Measurements from ENCODE around the gene ITGA2B.

DNA sequence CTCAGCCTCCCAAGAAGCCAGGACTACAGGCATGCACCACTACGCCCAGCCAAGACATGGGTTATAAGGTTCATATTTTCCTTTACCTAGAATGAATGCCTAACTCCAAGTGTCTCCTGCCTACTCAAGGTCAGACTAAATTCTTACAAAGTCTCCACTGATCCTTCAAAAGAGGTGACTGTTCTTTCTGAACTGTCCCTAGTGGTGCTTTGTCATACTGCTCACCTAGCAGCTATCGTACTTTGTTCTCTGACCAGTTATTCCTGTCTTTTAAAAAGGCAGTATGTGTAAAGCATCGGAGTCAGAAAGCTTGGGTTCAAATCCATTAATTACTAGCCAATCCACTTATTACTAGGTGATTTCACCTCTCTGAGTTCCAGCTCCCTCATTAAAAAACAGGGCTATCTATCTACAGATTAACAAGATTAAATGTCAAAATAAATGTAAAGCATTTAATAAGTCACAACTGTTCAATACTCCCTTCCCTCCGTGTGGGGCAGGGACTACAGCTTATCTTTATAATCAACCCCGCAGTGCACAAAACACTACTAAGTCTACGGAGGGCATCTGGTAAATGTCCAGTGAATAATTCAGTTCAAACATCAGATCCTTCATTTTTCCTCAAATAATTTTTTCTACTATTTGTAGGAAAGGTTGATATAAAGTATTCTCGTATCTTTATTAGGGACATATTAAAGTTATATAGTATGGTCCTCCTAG lies 20.0 kb upstream of the ITGA2B start:
- TF ChIP-seq POLR2A (IDR thresholded peaks at IDR 0.05; ENCODE audit: low read depth, low read length) = no peak
- TF ChIP-seq POLR2AphosphoS5 (IDR thresholded peaks at IDR 0.05; ENCODE audit: low read depth, low read length) = no peak
- no peak for TF ChIP-seq TAF1 (IDR thresholded peaks at IDR 0.05; ENCODE audit: borderline replicate concordance, low read depth, low read length)
